ENCODE data around the gene SEZ6L. TPM values are rescaled to one million over a fixed set of nuclear protein-coding genes. Genes with fewer than 3 reads are reported as not detected.

SEZ6L gene
- not detected for polyA plus RNA-seq (2012; ENCODE audit: low read depth, missing spikeins)

DNA sequence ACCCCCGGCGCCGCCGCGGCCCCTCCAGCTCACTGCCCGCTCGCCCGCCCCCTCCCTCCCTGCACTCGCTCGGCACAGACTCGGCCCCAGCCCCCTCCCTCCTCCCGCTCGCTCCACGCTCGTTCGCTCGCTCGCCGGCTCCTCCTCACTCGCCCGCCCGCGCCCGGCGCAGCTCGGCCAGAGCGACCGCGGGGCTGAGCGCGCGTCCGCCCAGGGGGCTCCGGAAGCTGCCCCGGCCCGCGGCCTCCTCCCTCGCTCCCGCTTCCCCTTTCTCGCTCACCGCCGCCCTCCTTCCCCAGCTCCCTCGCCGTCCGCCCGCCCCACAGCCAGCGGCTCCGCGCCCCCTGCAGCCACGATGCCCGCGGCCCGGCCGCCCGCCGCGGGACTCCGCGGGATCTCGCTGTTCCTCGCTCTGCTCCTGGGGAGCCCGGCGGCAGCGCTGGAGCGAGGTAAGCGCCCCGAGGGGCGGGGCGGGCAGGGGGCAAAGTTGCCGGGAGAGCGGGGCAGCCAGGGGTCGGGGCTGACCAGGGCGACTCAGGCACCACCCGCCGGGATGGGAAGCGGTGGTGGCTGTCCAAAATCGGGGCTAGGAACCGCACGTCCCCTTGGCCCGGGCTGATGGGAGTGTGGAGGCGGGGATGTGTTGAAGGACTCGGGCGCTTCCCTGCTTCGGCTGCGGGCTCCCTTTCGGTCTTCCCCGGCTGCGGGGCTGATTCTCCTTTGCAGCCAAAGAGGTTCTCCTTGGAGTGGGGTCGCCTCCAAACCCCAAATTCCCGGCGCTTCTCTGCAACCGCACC, at the start of gene SEZ6L:
Gene SEZ6L, plus strand, starts transcription at position 148 of the 797 bp plus-strand sequence. Its CDS starts 208 bp downstream, at position 356.
- FAIRE-seq: no peak
- TF ChIP-seq SPI1 (IDR thresholded peaks at IDR 0.05; ENCODE audit: low read depth, low read length) (peak; percentile 46), POU2F2 (IDR thresholded peaks at IDR 0.05; ENCODE audit: low read depth, low read length) (no peak), PAX5 (IDR thresholded peaks at IDR 0.05; ENCODE audit: insufficient read depth, low read length, severe bottlenecking) (no peak), POLR2AphosphoS5 (IDR thresholded peaks at IDR 0.05; ENCODE audit: low read depth, low read length) (no peak), TAF1 (IDR thresholded peaks at IDR 0.05; ENCODE audit: low read depth, low read length) (no peak)
- peak; percentile 25 for DNase-seq (ENCODE audit: insufficient read length, low spot score)

DNA sequence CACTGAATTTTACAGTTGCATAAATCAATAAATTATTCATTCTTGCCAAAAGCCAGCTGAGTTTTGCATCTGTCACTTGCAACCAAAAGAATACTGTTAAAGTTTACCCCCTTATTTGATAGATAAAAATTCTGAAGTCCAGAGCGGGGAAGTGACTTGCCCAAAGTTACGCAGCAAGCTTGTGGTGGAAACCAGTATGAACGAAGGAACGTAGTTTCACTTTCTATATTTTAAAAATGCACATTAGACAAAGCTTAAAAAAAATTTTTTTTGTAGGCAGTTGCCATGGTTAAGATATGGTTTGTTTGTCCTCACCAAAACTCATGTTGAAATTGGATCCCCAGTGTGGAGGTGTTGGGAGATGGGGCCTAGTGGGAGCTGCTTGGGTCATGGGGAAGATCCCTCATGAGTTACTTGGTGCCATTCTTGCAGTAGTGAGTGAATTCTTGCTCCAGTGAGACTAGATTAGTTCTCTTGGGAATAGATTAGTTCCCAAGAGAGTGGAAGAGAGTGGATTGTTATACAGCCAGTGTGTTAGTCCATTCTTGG, 46.3 kb upstream of the SEZ6L start:
- TF ChIP-seq POU2F2 (IDR thresholded peaks at IDR 0.05; ENCODE audit: low read depth, low read length) (no peak), POLR2A (IDR thresholded peaks at IDR 0.05; ENCODE audit: low read depth, low read length) (no peak), TAF1 (IDR thresholded peaks at IDR 0.05; ENCODE audit: low read depth, low read length) (no peak), PAX5 (IDR thresholded peaks at IDR 0.05; ENCODE audit: insufficient read depth, low read length, severe bottlenecking) (no peak), SPI1 (IDR thresholded peaks at IDR 0.05; ENCODE audit: low read depth, low read length) (no peak), POLR2AphosphoS5 (IDR thresholded peaks at IDR 0.05; ENCODE audit: low read depth, low read length) (no peak)
- no peak for DNase-seq (ENCODE audit: insufficient read length, low spot score)
- no peak for FAIRE-seq

DNA sequence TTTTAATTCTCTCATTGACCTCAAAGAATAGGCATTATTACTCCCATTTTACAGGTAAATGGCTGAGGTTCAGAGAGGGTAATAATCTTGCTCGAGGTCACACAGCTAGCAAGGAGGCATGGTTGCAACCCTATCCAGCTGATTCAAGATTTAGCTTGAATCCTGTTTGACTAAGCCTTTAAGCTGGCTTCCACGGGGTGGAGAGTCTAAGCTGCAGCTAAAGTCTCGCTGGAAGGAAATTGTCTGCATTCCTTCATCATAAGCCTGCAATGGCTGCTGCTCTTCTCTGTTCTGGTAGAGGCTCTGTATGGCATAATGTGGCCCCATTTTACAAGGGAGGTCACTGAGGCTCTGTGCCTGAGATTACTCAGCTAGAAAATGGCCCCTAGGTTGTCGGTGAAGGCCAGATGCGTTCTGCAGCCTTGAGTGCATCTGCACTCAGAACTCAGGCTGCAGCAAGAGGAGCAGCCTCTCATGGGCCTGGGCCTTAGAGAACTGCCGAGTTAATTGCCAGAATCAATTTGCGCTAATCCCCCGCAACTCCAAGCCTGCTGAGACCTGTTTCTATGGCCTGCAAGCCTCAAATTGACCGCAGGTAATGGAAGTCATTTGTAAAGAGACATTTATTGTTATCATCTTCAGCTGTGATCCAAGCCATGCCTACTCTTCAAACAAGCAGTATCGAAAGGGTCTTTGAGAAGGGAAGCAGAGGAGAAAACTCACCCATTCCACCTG, 44.1 kb upstream of the SEZ6L start:
- FAIRE-seq: no peak
- TF ChIP-seq POLR2A (IDR thresholded peaks at IDR 0.05; ENCODE audit: low read depth, low read length) (no peak), SPI1 (IDR thresholded peaks at IDR 0.05; ENCODE audit: low read depth, low read length) (no peak), POLR2AphosphoS5 (IDR thresholded peaks at IDR 0.05; ENCODE audit: low read depth, low read length) (no peak), TAF1 (IDR thresholded peaks at IDR 0.05; ENCODE audit: low read depth, low read length) (no peak)

DNA sequence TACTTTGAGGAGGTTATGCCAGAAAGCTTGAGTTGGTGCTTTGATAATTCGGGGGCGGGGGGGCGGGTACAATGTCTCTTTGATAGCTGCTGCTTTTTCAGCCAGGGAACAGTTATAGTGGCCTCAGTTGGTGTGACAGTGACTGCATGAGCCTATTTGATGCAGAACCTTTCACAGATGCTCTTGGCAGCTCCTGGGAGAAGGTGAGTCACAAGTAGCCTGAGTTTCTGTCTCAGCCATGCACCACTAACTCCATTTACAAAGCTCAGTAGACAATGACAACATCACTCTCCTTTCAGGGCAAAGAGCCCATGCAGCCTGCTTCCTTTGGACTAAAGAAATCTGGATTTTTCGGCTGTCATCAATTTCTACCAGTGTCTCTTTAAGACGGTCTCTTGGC, 42.1 kb upstream of the SEZ6L start:
- TF ChIP-seq SPI1 (IDR thresholded peaks at IDR 0.05; ENCODE audit: low read depth, low read length) (no peak), PAX5 (IDR thresholded peaks at IDR 0.05; ENCODE audit: insufficient read depth, low read length, severe bottlenecking) (no peak), POU2F2 (IDR thresholded peaks at IDR 0.05; ENCODE audit: low read depth, low read length) (no peak), TAF1 (IDR thresholded peaks at IDR 0.05; ENCODE audit: low read depth, low read length) (no peak), POLR2AphosphoS5 (IDR thresholded peaks at IDR 0.05; ENCODE audit: low read depth, low read length) (no peak), POLR2A (IDR thresholded peaks at IDR 0.05; ENCODE audit: low read depth, low read length) (no peak)
- no peak for DNase-seq (ENCODE audit: insufficient read length, low spot score)
- no peak for FAIRE-seq

More for the DNA sequence above, 44.1 kb upstream of the SEZ6L start:
- DNase-seq (ENCODE audit: insufficient read length, low spot score): no peak

DNA sequence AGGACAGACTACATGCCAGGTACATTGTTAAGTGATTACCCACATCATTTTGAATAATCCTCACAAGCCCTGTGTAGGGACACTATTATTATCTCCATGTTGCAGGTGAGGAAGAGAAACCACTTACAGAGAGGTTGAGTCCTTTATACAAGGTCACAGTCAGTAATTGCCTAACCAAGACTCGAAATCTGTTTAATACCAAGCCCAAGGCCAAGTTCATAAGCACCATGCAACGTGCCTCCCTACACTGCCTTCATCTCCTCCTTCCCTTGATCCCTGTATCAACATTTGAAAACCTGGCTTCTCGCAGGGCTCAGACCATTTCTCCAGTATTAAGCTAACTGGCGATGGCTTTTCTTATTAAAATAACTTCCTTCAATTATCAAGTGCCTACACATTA, 41.7 kb upstream of the SEZ6L start:
- FAIRE-seq: no peak

DNA sequence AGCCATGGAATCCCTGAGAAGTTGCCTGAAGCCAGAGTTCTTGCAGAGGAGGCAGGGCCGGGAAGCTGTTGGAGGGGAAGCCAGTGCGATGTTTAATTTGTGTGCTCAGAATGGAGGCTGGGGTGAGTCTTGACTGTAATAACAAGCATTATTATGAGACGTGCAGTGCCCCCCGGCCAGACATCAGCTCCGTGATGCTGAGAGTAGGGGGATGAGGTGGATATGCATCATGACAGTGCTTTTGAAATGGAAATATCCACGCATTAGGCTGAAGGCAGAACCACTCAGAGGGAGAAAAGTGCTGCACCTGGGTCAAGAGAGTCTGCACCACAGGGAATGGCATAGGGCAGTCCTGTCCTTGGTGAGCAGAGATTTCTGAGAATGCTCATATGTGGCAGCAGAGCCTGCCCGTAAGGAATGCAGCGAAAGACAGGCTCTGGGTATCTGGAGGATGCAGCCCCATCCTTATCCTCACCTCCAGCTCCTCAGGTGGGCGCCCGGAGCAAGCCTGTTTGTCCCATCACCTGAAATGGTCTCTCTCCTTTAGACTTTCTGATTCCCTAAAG, 37.6 kb upstream of the SEZ6L start:
- FAIRE-seq (no peak), DNase-seq (ENCODE audit: insufficient read length, low spot score) (no peak)
- TF ChIP-seq TAF1 (IDR thresholded peaks at IDR 0.05; ENCODE audit: low read depth, low read length): no peak
- TF ChIP-seq PAX5 (IDR thresholded peaks at IDR 0.05; ENCODE audit: insufficient read depth, low read length, severe bottlenecking): no peak
- TF ChIP-seq POLR2A (IDR thresholded peaks at IDR 0.05; ENCODE audit: low read depth, low read length): no peak
- TF ChIP-seq POLR2AphosphoS5 (IDR thresholded peaks at IDR 0.05; ENCODE audit: low read depth, low read length): no peak
- TF ChIP-seq SPI1 (IDR thresholded peaks at IDR 0.05; ENCODE audit: low read depth, low read length): no peak
- no peak for TF ChIP-seq POU2F2 (IDR thresholded peaks at IDR 0.05; ENCODE audit: low read depth, low read length)

More for the DNA sequence above, 41.7 kb upstream of the SEZ6L start:
- TF ChIP-seq POU2F2 (IDR thresholded peaks at IDR 0.05; ENCODE audit: low read depth, low read length): no peak
- no peak for TF ChIP-seq PAX5 (IDR thresholded peaks at IDR 0.05; ENCODE audit: insufficient read depth, low read length, severe bottlenecking)
- TF ChIP-seq POLR2AphosphoS5 (IDR thresholded peaks at IDR 0.05; ENCODE audit: low read depth, low read length): no peak
- TF ChIP-seq POLR2A (IDR thresholded peaks at IDR 0.05; ENCODE audit: low read depth, low read length): no peak
- no peak for TF ChIP-seq TAF1 (IDR thresholded peaks at IDR 0.05; ENCODE audit: low read depth, low read length)
- TF ChIP-seq SPI1 (IDR thresholded peaks at IDR 0.05; ENCODE audit: low read depth, low read length): no peak
- DNase-seq (ENCODE audit: insufficient read length, low spot score): no peak

DNA sequence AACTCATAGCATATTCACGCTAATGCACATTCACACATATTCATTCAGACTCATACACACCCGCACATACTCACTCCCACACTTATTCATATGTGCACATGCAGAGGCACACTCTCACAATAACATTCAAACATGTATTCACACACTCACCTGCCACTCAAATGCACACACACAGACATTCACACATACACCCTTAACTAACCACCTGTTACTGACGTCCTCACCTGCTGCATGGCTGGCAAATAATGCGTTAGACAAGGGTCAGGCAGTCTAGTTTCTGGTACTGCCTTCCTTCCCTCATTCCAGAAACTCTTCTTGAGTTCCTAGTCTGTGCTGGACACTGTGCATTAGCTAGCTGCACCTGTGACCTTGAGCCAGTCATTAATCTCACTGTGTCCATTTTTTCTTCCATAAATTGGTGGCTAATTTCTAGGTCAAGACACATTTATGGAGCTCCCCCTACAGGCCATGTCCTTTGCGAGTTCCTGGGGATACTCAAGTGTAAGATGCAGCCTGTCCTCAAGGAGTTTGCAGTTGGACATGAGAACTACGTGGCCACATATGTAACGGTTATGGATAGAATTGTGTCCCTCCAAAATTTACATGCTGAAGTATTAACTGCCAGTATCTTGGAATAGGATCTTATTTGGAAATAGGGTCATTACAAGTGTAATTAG, 34.5 kb upstream of the SEZ6L start:
- TF ChIP-seq POLR2A (IDR thresholded peaks at IDR 0.05; ENCODE audit: low read depth, low read length): no peak
- TF ChIP-seq POU2F2 (IDR thresholded peaks at IDR 0.05; ENCODE audit: low read depth, low read length): no peak
- no peak for TF ChIP-seq POLR2AphosphoS5 (IDR thresholded peaks at IDR 0.05; ENCODE audit: low read depth, low read length)
- no peak for FAIRE-seq
- DNase-seq (ENCODE audit: insufficient read length, low spot score): no peak

DNA sequence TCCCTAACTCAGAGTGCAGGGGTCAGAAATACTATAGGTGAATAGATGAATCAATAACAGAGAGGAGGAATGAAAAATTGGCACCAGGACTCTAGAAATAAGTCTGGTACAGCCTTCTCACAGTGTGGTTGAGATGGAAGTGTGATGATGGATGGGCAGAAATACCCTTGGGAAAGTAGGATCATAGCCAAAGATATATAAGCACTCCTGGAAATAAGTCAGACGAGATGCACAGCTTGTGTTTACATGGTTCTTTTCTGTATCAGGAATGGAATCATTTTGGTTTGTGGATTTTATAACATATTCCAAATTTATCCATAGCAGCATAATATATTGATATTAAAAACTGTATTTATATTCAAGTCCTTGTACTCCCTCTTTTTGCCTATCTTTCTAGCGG, 33.5 kb upstream of the SEZ6L start:
- no peak for TF ChIP-seq POU2F2 (IDR thresholded peaks at IDR 0.05; ENCODE audit: low read depth, low read length)
- TF ChIP-seq TAF1 (IDR thresholded peaks at IDR 0.05; ENCODE audit: low read depth, low read length): no peak
- no peak for TF ChIP-seq PAX5 (IDR thresholded peaks at IDR 0.05; ENCODE audit: insufficient read depth, low read length, severe bottlenecking)
- no peak for TF ChIP-seq SPI1 (IDR thresholded peaks at IDR 0.05; ENCODE audit: low read depth, low read length)
- no peak for TF ChIP-seq POLR2A (IDR thresholded peaks at IDR 0.05; ENCODE audit: low read depth, low read length)
- no peak for TF ChIP-seq POLR2AphosphoS5 (IDR thresholded peaks at IDR 0.05; ENCODE audit: low read depth, low read length)
- no peak for FAIRE-seq

More for the DNA sequence above, 33.5 kb upstream of the SEZ6L start:
- no peak for DNase-seq (ENCODE audit: insufficient read length, low spot score)
